ENCODE results near the gene DICER1.
"Not testable (repeated sequence)": the region's sequence is repeated elsewhere in the genome, so short reads cannot be mapped to it uniquely, and the experiment has no call there.

The DICER1 gene

GRCh38 chr14:95149441-95149840 is 7.9 kb downstream of the DICER1 start:
- DNase-seq (ENCODE audit: low spot score) (no peak), FAIRE-seq (no peak)

GRCh38 chr14:95147597-95147996 is 9.7 kb downstream of the DICER1 start:
- FAIRE-seq (no peak), DNase-seq (ENCODE audit: low spot score) (no peak)

GRCh38 chr14:95146079-95146771 is 11.1 kb downstream of the DICER1 start:
- DNase-seq (ENCODE audit: low spot score) (no peak), FAIRE-seq (no peak)

- FAIRE-seq (no peak), DNase-seq (ENCODE audit: low spot score) (no peak)
These were observed 12.5 kb downstream of the DICER1 start for GRCh38 chr14:95144849-95145248.

- FAIRE-seq (no peak), DNase-seq (ENCODE audit: low spot score) (no peak)
These were observed 13.3 kb downstream of the DICER1 start for GRCh38 chr14:95143808-95144620.

GRCh38 chr14:95142208-95142607 is 15.1 kb downstream of the DICER1 start:
- no peak for FAIRE-seq
- no peak for DNase-seq (ENCODE audit: low spot score)

GRCh38 chr14:95141684-95142083 is 15.6 kb downstream of the DICER1 start:
- FAIRE-seq, result no peak
- DNase-seq (ENCODE audit: low spot score), result no peak

- DNase-seq (ENCODE audit: low spot score) (no peak), FAIRE-seq (no peak)
These were observed 17.1 kb downstream of the DICER1 start for GRCh38 chr14:95140060-95140858.

GRCh38 chr14:95138876-95139275 is 18.5 kb downstream of the DICER1 start:
- no peak for FAIRE-seq

GRCh38 chr14:95138455-95138854 is 18.9 kb downstream of the DICER1 start:
- not testable (repeated sequence) for FAIRE-seq; DNase-seq (ENCODE audit: low spot score)

More at GRCh38 chr14:95138876-95139275, 18.5 kb downstream of the DICER1 start:
- DNase-seq (ENCODE audit: low spot score), result no peak

- DNase-seq (ENCODE audit: low spot score) (no peak), FAIRE-seq (no peak)
These were observed 19.5 kb downstream of the DICER1 start for GRCh38 chr14:95137804-95138167.

GRCh38 chr14:95137164-95137803 is 20.0 kb downstream of the DICER1 start:
- DNase-seq (ENCODE audit: low spot score) (no peak), FAIRE-seq (no peak)

- no peak for FAIRE-seq
These were observed 20.7 kb downstream of the DICER1 start for GRCh38 chr14:95136631-95137030.

GRCh38 chr14:95134304-95134933 is 22.9 kb downstream of the DICER1 start:
- FAIRE-seq (no peak), DNase-seq (ENCODE audit: low spot score) (no peak)

More at GRCh38 chr14:95136631-95137030, 20.7 kb downstream of the DICER1 start:
- DNase-seq (ENCODE audit: low spot score), result no peak

GRCh38 chr14:95133282-95133681 is 24.0 kb downstream of the DICER1 start:
- DNase-seq (ENCODE audit: low spot score) (no peak), FAIRE-seq (no peak)

- DNase-seq (ENCODE audit: low spot score) (no peak), FAIRE-seq (no peak)
These were observed 24.6 kb downstream of the DICER1 start for GRCh38 chr14:95132760-95133159.

GRCh38 chr14:95130549-95130948 is 26.8 kb downstream of the DICER1 start:
- no peak for DNase-seq (ENCODE audit: low spot score)
- FAIRE-seq, result no peak

GRCh38 chr14:95128140-95128539 is 29.2 kb downstream of the DICER1 start:
- DNase-seq (ENCODE audit: low spot score) (no peak), FAIRE-seq (no peak)

- FAIRE-seq, result no peak
These were observed 29.8 kb downstream of the DICER1 start for GRCh38 chr14:95127531-95127911.

GRCh38 chr14:95126906-95127530 is 30.3 kb downstream of the DICER1 start:
- DNase-seq (ENCODE audit: low spot score) (no peak), FAIRE-seq (no peak)

More at GRCh38 chr14:95127531-95127911, 29.8 kb downstream of the DICER1 start:
- DNase-seq (ENCODE audit: low spot score), result no peak
